Activated CD4-positive, alpha-beta T cell treated with anti-CD3 and anti-CD28 coated beads, Interleukin-2, amount 50 U/mL, for 16 hours (primary cell): ENCODE results near the gene GLB1L.
"Not testable (repeated sequence)": the region's sequence is repeated elsewhere in the genome, so short reads cannot be mapped to it uniquely, and the experiment has no call there.

Source experiments
- DNase-seq: peaks from one replicate; pipeline ENCODE4 v3.0.0-alpha.2; 2020

Gene GLB1L

DNA sequence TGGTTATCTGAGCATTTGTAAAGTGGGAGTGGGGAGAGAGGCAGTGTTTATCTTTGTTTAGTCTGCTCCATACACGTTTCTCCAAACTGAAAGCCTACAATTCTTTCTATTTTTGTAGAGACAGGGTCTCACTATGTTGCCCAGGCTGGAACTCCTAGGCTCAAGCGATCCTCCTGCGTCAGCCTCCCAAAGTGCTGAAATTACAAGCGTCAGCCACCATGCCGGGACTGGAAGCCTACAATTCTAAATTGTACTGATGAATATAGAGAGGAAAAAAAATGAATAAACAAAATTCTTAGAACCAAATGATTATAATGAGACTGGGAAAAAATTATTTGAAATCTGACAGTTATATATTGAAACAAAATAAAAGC lies 40.1 kb downstream of the GLB1L start:
- no peak for DNase-seq

DNA sequence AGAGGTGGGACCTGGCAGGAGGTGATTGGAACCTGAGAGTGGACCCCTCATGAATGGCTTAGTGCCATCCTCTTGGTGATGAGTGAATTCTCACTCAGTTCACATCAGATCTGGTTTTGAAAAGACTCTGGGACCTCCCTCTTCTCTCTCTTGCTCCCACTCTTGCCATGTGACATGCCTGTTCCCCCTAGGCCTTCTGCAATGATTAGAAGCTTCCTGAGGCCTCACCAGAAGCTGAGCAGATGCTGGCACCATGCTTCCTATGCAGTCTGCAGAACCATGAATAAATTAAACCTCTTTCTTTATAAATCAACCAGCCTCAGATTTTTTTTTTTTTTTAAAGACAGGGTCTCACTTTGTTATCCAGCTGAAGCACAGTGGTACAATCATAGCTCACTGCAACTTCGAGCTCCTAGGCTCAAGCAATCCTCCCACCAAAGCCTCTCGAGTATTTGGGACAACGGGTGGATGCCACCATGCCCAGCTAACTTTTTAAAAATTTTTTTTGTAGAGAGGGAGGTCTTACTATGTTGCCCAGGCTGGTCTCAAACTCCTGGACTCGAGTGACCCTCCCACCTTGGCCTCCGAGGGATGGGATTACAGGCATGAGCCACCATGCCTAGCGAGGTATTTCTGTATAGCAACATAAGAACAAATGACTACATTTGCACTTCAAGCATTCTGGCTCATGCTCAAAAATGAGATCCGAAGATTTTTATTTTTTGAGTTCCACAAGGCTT lies 40.6 kb downstream of the GLB1L start:
- no peak for DNase-seq

DNA sequence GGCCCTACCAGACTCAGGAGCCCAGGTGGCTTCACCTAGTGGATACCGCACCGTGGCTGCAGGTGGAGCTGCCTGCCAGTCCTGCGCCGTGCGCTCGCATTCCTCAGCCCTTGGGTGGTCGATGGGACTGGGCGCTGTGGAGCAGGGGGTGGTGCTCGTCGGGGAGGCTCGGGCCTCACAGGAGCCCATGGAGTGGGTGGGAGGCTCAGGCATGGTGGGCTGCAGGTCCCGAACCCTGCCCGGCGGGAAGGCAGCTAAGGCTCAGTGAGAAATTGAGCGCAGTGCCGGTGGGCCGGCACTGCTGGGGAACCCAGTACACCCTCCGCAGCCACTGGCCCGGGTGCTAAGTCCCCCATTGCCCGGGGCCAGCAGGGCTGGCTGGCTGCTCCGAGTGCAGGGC lies 43.9 kb downstream of the GLB1L start:
- not testable (repeated sequence) for DNase-seq

DNA sequence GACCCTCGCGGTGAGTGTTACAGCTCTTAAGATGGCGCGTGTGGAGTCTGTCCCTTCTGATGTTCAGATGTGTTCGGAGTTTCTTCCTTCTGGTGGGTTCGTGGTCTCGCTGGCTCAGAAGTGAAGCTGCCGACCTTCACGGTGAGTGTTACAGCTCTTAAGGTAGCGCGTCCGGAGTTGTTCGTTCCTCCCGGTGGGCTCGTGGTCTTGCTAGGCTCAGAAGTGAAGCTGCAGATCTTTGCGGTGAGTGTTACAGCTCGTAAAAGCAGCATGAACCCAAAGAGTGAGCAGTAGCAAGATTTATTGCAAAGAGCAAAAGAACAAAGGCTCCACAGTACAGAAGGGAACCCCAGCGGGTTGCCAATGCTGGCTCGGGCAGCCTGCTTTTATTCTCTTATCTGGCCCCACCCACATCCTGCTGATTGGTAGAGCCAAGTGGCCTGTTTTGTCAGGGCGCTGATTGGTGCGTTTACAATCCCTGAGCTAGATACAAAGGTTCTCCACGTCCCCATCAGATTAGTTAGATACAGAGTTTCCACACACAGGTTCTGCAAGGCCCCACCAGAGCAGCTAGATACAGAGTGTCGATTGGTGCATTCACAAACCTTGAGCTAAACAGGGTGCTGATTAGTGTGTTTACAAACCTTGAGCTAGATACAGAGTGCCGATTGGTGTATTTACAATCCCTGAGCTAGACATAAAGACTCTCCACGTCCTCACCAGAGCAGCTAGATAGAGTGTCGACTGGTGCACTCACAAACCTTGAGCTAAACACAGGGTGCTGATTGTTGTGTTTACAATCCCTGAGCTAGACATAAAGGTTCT lies 44.5 kb downstream of the GLB1L start:
- DNase-seq = peak; percentile 20

DNA sequence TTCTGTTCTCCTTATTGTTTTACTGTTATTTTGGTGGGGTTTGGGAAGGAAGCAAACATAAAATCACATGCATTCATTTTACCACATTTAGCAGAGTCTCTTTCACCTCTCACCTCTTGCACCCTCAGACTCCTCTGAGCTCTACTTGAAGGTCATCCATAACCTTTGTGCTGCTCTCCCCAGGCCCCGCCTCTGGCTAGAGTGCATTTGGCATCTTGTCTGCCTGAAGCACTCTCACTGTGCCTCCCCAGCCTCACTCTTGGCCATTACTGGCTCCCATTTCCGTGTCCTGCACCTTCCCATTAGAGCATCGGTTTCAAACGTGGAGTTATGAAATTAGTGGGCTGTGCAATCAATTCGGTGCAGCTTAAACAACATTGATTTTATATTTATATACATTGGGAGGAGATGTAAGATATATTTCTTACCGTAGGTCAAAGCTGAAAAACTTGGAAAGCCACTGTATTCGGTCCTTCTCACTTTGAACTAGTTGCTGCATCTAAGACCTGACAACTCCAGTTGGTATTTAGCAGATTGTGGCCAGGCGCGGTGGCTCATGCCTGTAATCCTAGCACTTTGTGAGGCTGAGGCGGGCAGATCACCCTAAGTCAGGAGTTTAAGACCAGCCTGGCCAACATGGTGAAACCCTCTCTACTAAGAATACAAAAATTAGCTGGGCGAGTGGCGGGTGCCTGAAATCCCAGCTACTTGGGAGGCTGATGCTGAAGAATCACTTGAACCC lies 45.6 kb downstream of the GLB1L start:
- DNase-seq = no peak

DNA sequence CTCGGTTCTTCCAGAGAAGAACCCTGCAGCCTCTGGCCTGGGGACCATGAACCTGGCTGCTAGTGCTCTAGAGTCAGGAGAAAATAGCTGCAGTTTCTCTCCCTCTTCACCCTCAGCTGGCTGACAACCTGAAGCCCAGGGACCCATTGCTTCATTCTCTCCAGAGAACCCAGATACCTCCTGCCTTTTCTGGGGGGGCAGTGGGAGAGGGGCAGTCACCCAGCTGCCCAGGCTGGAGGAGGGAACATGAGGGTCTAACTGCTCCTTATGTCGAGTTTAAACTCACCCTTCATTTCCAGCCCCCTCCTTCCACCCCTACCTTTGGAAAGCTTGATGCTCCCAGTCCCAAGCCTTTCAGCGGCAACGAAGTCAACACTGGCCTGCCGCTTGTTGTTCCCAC lies 46.3 kb downstream of the GLB1L start:
- no peak for DNase-seq

DNA sequence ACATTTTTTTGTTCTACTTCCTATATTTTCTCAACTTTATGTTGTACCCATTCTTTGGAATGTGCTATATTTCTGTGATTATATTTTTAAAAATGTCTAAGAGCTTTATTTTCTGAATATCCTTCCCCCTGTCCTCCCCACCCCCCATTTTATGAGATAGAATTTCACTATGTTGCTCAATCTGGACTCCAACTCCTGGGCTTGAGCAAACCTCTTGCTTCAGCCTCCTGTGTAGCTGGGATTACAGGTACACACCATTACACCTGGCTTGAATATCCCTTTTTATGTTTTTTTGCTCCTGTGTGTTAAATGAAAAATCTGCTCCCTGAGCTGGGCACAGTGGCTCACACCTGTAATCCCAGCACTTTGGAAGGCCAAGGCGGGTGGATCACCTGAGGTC lies 47.9 kb downstream of the GLB1L start:
- no peak for DNase-seq

DNA sequence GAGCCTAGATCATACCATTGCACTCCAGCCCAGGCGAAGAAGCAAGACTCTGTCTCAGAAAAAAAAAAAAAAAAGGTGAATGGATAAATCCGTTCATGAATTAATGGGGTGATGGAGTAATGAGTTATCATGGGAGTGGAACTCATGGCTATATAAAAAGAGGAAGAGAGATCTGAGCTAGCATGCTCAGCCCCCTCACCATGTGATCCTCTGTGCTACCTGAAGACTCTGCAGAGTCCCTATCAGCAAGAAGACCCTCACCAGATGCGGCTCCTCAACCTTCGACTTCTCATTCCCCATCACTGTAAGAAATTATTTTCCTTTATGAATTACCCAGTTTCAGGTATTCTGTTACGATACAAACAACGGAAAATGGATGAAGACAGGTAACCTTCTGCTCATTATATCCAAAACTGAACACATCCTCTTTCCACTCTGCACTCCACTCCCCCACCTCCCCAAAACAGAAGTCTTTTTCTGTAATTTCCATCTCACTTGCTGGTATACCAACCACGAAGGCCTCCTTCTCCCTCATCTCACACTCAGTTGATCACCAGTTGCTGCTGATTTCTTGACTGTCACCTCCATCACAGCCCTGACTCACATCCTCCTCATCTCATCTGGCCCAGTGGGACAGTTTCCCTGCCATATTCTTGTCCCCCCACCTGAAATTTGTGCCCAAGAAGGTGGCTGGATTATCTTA lies 58.3 kb downstream of the GLB1L start:
- peak; percentile 19 for DNase-seq
